MM.1S (cell line): ENCODE measurements around the gene SCO2.

Experiments used
- DNase-seq: peaks from one replicate; pipeline ENCODE4 v3.0.0-alpha.2; 2015
- H2AFZ ChIP-seq: fragments of 300-600 bp; sonication (generic); 2 replicates; pipeline ENCODE4 v1.6.0; 2016; ENCODE audit warnings: antibody characterized with exemption, low read length
- H3F3A ChIP-seq: fragments of 300-600 bp; sonication (generic); 2 replicates; pipeline ENCODE4 v1.6.1; 2016; ENCODE audit warnings: mild to moderate bottlenecking, antibody characterized with exemption, low read length, moderate library complexity, mixed read lengths; ENCODE audit not compliant: insufficient read depth
- H3K27ac ChIP-seq: fragments of 300-600 bp; sonication (generic); 2 replicates; pipeline ENCODE4 v1.5.1; 2016; ENCODE audit warnings: mild to moderate bottlenecking, low read length
- H3K27me3 ChIP-seq: fragments of 300-600 bp; sonication (generic); replicated peaks from 2 replicates; pipeline ENCODE4 v1.6.0; 2016; ENCODE audit warnings: low read length; ENCODE audit not compliant: insufficient read depth
- H3K36me3 ChIP-seq: fragments of 300-600 bp; sonication (generic); replicated peaks from 2 replicates; pipeline ENCODE4 v1.6.1; 2016; ENCODE audit warnings: mild to moderate bottlenecking, low read length, mixed read lengths; ENCODE audit not compliant: insufficient read depth
- H3K4me1 ChIP-seq: fragments of 300-600 bp; sonication (generic); 2 replicates; pipeline ENCODE4 v1.6.1; 2016; ENCODE audit warnings: low read length, mixed read lengths
- H3K4me2 ChIP-seq: fragments of 300-600 bp; sonication (generic); 2 replicates; pipeline ENCODE4 v1.6.0; 2016; ENCODE audit warnings: low read depth, low read length
- H3K4me3 ChIP-seq: fragments of 300-600 bp; sonication (generic); 2 replicates; pipeline ENCODE4 v1.5.1; 2016; ENCODE audit warnings: low read length, mixed read lengths
- H3K79me2 ChIP-seq: fragments of 300-600 bp; sonication (generic); 2 replicates; pipeline ENCODE4 v1.6.1; 2016; ENCODE audit warnings: mixed run types, low read length, mixed read lengths
- H3K9ac ChIP-seq: fragments of 300-600 bp; sonication (generic); 2 replicates; pipeline ENCODE4 v1.6.1; 2016; ENCODE audit warnings: low read length, mixed read lengths
- H3K9me2 ChIP-seq: fragments of 300-600 bp; sonication (generic); replicated peaks from 2 replicates; pipeline ENCODE4 v1.6.1; 2016; ENCODE audit warnings: mild to moderate bottlenecking, low read length, mixed read lengths; ENCODE audit not compliant: insufficient read depth
- H3K9me3 ChIP-seq: fragments of 300-600 bp; sonication (generic); replicated peaks from 2 replicates; pipeline ENCODE4 v1.6.1; 2016; ENCODE audit warnings: mild to moderate bottlenecking, low read length, mixed read lengths; ENCODE audit not compliant: insufficient read depth
- H4K20me1 ChIP-seq: fragments of 300-600 bp; sonication (generic); 2 replicates; pipeline ENCODE4 v1.6.1; 2016; ENCODE audit warnings: mild to moderate bottlenecking, low read length, moderate library complexity, mixed read lengths; ENCODE audit not compliant: insufficient read depth
- CTCF ChIP-seq: fragments of 300-600 bp; sonication (generic); IDR thresholded peaks from 2 replicates; pipeline ENCODE4 v1.5.1; 2016; ENCODE audit warnings: antibody characterized with exemption, low read length, mixed read lengths
- EZH2 ChIP-seq: fragments of 300-600 bp; sonication (generic); optimal IDR thresholded peaks from 2 replicates; pipeline ENCODE3; 2017; ENCODE audit warnings: low read depth, mild to moderate bottlenecking, antibody characterized with exemption, low read length, mixed read lengths
- EZH2phosphoT487 ChIP-seq: fragments of 300-600 bp; sonication (generic); IDR thresholded peaks from 2 replicates; pipeline ENCODE4 v1.6.1; 2018; ENCODE audit warnings: antibody characterized with exemption, low read length

Gene SCO2

GRCh38 chr22:50529416-50529896 is 4.1 kb upstream of the SCO2 start:
- Histone ChIP-seq H3K27me3 (peaks cover 9% of the 10 kb centered on the region; the same call in 1 of the 2 replicates), H4K20me1 (no peaks in the 10 kb centered on the region), H2AFZ (no peak overlapping the region), H3K79me2 (peaks cover 12% of the 10 kb centered on the region), H3K4me1 (peaks cover 24% of the 10 kb centered on the region), H3K36me3 (no peaks in the 10 kb centered on the region), H3K9me3 (no peaks in the 10 kb centered on the region), H3K27ac (no peak overlapping the region), H3K9me2 (no peaks in the 10 kb centered on the region), H3K4me3 (no peak overlapping the region; the same call in 1 of the 2 replicates), H3K9ac (no peak overlapping the region), H3K4me2 (no peak overlapping the region; the same call in 1 of the 2 replicates), H3F3A (peaks cover 24% of the 10 kb centered on the region)
- no peak for DNase-seq
- TF ChIP-seq EZH2phosphoT487 (no peak), EZH2 (no peak), CTCF (no peak)

- H3K27ac ChIP-seq = no peak overlapping the region
- no peaks in the 10 kb centered on the region for H3K36me3 ChIP-seq
- peaks cover 30% of the 10 kb centered on the region for H3F3A ChIP-seq
- H3K79me2 ChIP-seq = peaks cover 18% of the 10 kb centered on the region
- no peaks in the 10 kb centered on the region for H4K20me1 ChIP-seq
- H3K4me1 ChIP-seq = peaks cover 24% of the 10 kb centered on the region
- H3K9me3 ChIP-seq = no peaks in the 10 kb centered on the region
- no peak overlapping the region for H3K9ac ChIP-seq
- peaks cover 9% of the 10 kb centered on the region; the same call in 1 of the 2 replicates for H3K27me3 ChIP-seq
- H3K4me3 ChIP-seq = no peak overlapping the region
- H3K9me2 ChIP-seq = no peaks in the 10 kb centered on the region
- DNase-seq = no peak
- H3K4me2 ChIP-seq = no peak overlapping the region
- H2AFZ ChIP-seq = no peak overlapping the region
- no peak for TF ChIP-seq CTCF
- TF ChIP-seq EZH2 = no peak
- TF ChIP-seq EZH2phosphoT487 = no peak
These were observed 3.5 kb upstream of the SCO2 start for GRCh38 chr22:50528682-50529415.

- Histone ChIP-seq H3K27me3 (peaks cover 9% of the 10 kb centered on the region; the same call in 1 of the 2 replicates), H3K9me2 (no peaks in the 10 kb centered on the region)
These were observed 2.7 kb upstream of the SCO2 start for GRCh38 chr22:50527921-50528681.

More at GRCh38 chr22:50527921-50528681, 2.7 kb upstream of the SCO2 start:
- H3K4me3 ChIP-seq = no peak overlapping the region
- no peak overlapping the region for H2AFZ ChIP-seq
- H3K79me2 ChIP-seq = peaks cover 26% of the 10 kb centered on the region
- no peaks in the 10 kb centered on the region for H3K9me3 ChIP-seq
- no peak for DNase-seq
- no peak for TF ChIP-seq EZH2phosphoT487
- TF ChIP-seq EZH2 = no peak
- TF ChIP-seq CTCF = no peak
- peaks cover 29% of the 10 kb centered on the region for H3K4me1 ChIP-seq
- no peak overlapping the region for H3K9ac ChIP-seq
- H3F3A ChIP-seq = peaks cover 30% of the 10 kb centered on the region
- H3K4me2 ChIP-seq = no peak overlapping the region
- H4K20me1 ChIP-seq = no peaks in the 10 kb centered on the region
- H3K27ac ChIP-seq = no peak overlapping the region
- no peaks in the 10 kb centered on the region for H3K36me3 ChIP-seq
